Effector memory CD4-positive, alpha-beta T cell (primary cell): Measurements from ENCODE around the gene CEP164.

Source experiments
- DNase-seq, 3 donors: peaks; one replicate each; pipeline ENCODE4 v3.0.0-alpha.2; 2020
- H3K27ac ChIP-seq: 2 replicates; pipeline ENCODE4 v1.7.0; 2013; ENCODE audit warnings: mild to moderate bottlenecking, low read length, moderate library complexity; ENCODE audit not compliant: insufficient read depth, poor library complexity, severe bottlenecking
- H3K27me3 ChIP-seq: replicated peaks from 2 replicates; pipeline ENCODE4 v1.7.0; 2013; ENCODE audit warnings: mild to moderate bottlenecking, low read length; ENCODE audit not compliant: insufficient read depth, control insufficient read depth, poor library complexity, severe bottlenecking
- H3K36me3 ChIP-seq: 2 replicates; pipeline ENCODE4 v1.7.0; 2013; ENCODE audit warnings: mild to moderate bottlenecking, low read length, moderate library complexity; ENCODE audit not compliant: control insufficient read depth, insufficient read depth
- H3K4me1 ChIP-seq: 2 replicates; pipeline ENCODE4 v1.7.0; 2013; ENCODE audit warnings: low read length, mild to moderate bottlenecking; ENCODE audit not compliant: control insufficient read depth, insufficient read depth, poor library complexity, severe bottlenecking
- H3K4me3 ChIP-seq: 2 replicates; pipeline ENCODE4 v1.7.0; 2013; ENCODE audit warnings: low read length, low read depth, mild to moderate bottlenecking; ENCODE audit not compliant: insufficient read depth, poor library complexity, severe bottlenecking
- H3K9me3 ChIP-seq: 2 replicates; pipeline ENCODE4 v1.7.0; 2013; ENCODE audit warnings: mild to moderate bottlenecking, low read length, moderate library complexity; ENCODE audit not compliant: control insufficient read depth

Gene CEP164

GRCh38 chr11:117435326-117435725, 107.7 kb downstream of the CEP164 start:
- Histone ChIP-seq H3K27ac (no peak overlapping the region), H3K4me3 (no peak overlapping the region), H3K4me1 (no peaks in the 10 kb centered on the region), H3K9me3 (no peaks in the 10 kb centered on the region), H3K27me3 (no peaks in the 10 kb centered on the region), H3K36me3 (no peaks in the 10 kb centered on the region)
- no peak for DNase-seq

GRCh38 chr11:117437041-117437790, 109.6 kb downstream of the CEP164 start:
- Histone ChIP-seq H3K27ac (no peak overlapping the region), H3K9me3 (no peaks in the 10 kb centered on the region), H3K4me1 (no peaks in the 10 kb centered on the region), H3K27me3 (no peaks in the 10 kb centered on the region), H3K4me3 (no peak overlapping the region), H3K36me3 (no peaks in the 10 kb centered on the region)
- DNase-seq = no peak

- no peak overlapping the region for H3K27ac ChIP-seq
- no peaks in the 10 kb centered on the region for H3K27me3 ChIP-seq
- no peaks in the 10 kb centered on the region for H3K4me1 ChIP-seq
- H3K4me3 ChIP-seq = no peak overlapping the region
- DNase-seq = no peak
- H3K9me3 ChIP-seq = no peaks in the 10 kb centered on the region
- H3K36me3 ChIP-seq = no peaks in the 10 kb centered on the region
Measured at GRCh38 chr11:117437791-117438130, 110.1 kb downstream of the CEP164 start.

- Histone ChIP-seq H3K36me3 (no peaks in the 10 kb centered on the region), H3K27ac (no peak overlapping the region), H3K27me3 (no peaks in the 10 kb centered on the region), H3K4me1 (no peaks in the 10 kb centered on the region), H3K4me3 (no peak overlapping the region), H3K9me3 (no peaks in the 10 kb centered on the region)
- no peak for DNase-seq
Measured at GRCh38 chr11:117438371-117439000, 110.8 kb downstream of the CEP164 start.

DNA sequence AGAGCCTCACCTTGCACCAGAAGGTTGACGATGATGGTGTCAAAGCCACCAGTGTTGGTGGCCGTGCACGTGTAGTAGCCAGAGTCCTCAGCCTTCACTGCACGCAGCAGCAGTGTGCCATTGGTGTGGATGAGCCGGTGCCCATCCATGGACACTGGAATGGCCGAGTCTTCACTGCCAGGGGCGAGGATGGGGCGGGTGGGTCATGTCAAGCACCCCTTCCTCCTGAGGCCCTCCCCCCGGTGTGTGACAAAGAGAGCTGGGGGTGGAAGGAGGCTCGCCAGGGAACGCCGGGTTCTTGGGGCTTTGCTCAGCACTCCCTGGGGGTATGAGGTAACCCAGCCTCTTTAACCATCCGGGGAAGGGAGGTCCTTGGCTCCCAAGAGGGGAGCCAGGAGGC, 111.6 kb downstream of the CEP164 start:
- no peak overlapping the region for H3K27ac ChIP-seq
- H3K36me3 ChIP-seq = no peaks in the 10 kb centered on the region
- DNase-seq = no peak
- H3K9me3 ChIP-seq = no peaks in the 10 kb centered on the region
- H3K27me3 ChIP-seq = no peaks in the 10 kb centered on the region
- H3K4me1 ChIP-seq = no peaks in the 10 kb centered on the region
- H3K4me3 ChIP-seq = no peak overlapping the region

- no peaks in the 10 kb centered on the region for H3K9me3 ChIP-seq
- H3K4me1 ChIP-seq = no peaks in the 10 kb centered on the region
- no peaks in the 10 kb centered on the region for H3K27me3 ChIP-seq
- no peak overlapping the region for H3K27ac ChIP-seq
- H3K36me3 ChIP-seq = no peaks in the 10 kb centered on the region
- no peak for DNase-seq
- H3K4me3 ChIP-seq = no peak overlapping the region
Measured at GRCh38 chr11:117440258-117440657, 112.6 kb downstream of the CEP164 start.

DNA sequence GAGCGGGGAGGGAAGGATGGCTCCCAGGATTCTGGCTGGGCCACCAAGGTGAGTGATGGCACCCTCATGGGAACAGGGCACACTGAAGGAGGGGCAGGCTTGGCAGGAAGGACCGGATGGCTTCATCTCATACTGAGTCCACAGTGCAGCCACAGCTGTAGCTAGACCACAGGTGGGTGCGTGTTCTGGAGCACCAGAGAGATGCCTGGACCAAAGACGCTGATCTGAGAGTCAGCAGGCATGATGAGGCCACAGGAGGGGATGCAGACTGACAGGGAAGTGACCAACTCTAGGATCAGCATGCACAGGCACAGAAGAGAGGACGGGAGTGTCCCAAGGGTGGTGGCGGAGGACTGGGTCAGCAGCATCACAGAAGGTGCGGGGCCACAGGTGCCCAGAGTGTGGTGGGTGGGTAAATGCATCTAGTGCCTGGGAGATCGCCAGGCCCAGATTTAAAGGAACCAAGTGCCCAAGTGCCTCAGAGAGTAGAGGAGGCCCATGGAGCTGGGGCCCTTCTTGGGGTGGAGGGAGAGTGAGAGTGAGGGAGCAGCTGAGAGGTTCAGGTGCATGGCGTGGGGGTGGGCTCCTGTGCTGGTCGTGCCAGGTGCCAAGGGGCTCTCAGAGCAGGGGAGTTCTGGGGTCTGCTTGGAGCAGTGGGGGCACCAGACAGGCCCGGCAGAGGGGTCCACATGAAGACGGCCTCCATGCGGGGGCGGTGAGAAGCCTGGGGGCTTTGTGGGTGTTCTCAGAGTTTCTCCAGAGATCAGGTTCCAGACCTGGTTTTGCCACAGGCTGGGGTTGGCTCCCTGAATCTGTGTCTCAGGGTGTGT, 113.7 kb downstream of the CEP164 start:
- no peaks in the 10 kb centered on the region for H3K9me3 ChIP-seq
- H3K27ac ChIP-seq = no peak overlapping the region
- no peaks in the 10 kb centered on the region for H3K36me3 ChIP-seq
- no peaks in the 10 kb centered on the region for H3K4me1 ChIP-seq
- no peaks in the 10 kb centered on the region for H3K27me3 ChIP-seq
- no peak for DNase-seq
- no peak overlapping the region for H3K4me3 ChIP-seq

GRCh38 chr11:117442049-117442868, 114.6 kb downstream of the CEP164 start:
- H3K4me3 ChIP-seq = no peak overlapping the region
- H3K9me3 ChIP-seq = no peaks in the 10 kb centered on the region
- H3K36me3 ChIP-seq = no peaks in the 10 kb centered on the region
- no peaks in the 10 kb centered on the region for H3K4me1 ChIP-seq
- no peaks in the 10 kb centered on the region for H3K27me3 ChIP-seq
- no peak overlapping the region for H3K27ac ChIP-seq
- no peak for DNase-seq

GRCh38 chr11:117442869-117443239, 115.2 kb downstream of the CEP164 start:
- H3K9me3 ChIP-seq = no peaks in the 10 kb centered on the region
- no peaks in the 10 kb centered on the region for H3K4me1 ChIP-seq
- H3K27ac ChIP-seq = no peak overlapping the region
- no peak overlapping the region for H3K4me3 ChIP-seq
- no peak for DNase-seq
- H3K36me3 ChIP-seq = no peaks in the 10 kb centered on the region
- H3K27me3 ChIP-seq = no peaks in the 10 kb centered on the region
